ENCODE results near the gene STK32B.

Gene STK32B

GRCh38 chr4:5527211-5527610 lies 475.9 kb downstream of the STK32B start:
- H2AK5ac ChIP-seq (ENCODE audit: low read length) = no peak overlapping the region
- H3K18ac ChIP-seq (ENCODE audit: low read length) = no peak overlapping the region
- H3K27me3 ChIP-seq (ENCODE audit: insufficient read depth, low read length) = no peaks in the 10 kb centered on the region
- H3K9ac ChIP-seq (ENCODE audit: low read length) = no peak overlapping the region
- no peak for DNase-seq
- no peak overlapping the region for H4K8ac ChIP-seq (ENCODE audit: low read depth, low read length)
- no peak overlapping the region for H3K14ac ChIP-seq (ENCODE audit: low read length)
- H3K23ac ChIP-seq (ENCODE audit: low read length) = no peak overlapping the region
- no peaks in the 10 kb centered on the region for H3K9me3 ChIP-seq (ENCODE audit: insufficient read depth, low read depth, low read length)
- H3K79me2 ChIP-seq (ENCODE audit: control insufficient read depth, insufficient read depth, low read length, poor library complexity) = no peaks in the 10 kb centered on the region
- no peak overlapping the region for H3K4me2 ChIP-seq (ENCODE audit: low read length)
- H3K27ac ChIP-seq (ENCODE audit: low read depth, low read length) = no peak overlapping the region
- no peak overlapping the region for H4K91ac ChIP-seq (ENCODE audit: low read depth, low read length)
- no peak overlapping the region for H4K12ac ChIP-seq (ENCODE audit: low read depth, low read length)
- no CpG with 5 or more reads among the region's 3 CpGs for WGBS (ENCODE audit: extremely low coverage, insufficient coverage, insufficient read length)
- no peak overlapping the region for H2BK5ac ChIP-seq (ENCODE audit: low read depth, low read length, poor library complexity)
- H2AFZ ChIP-seq (ENCODE audit: insufficient read depth, low read length, poor library complexity) = no peak overlapping the region
- no peak overlapping the region for H3K4me3 ChIP-seq (ENCODE audit: low read depth, low read length)
- no peak overlapping the region for H2BK12ac ChIP-seq (ENCODE audit: low read length)
- no peaks in the 10 kb centered on the region for H3K4me1 ChIP-seq (ENCODE audit: control insufficient read depth in 1 of 2, insufficient read depth in 2 of 2, low read length in 2 of 2)
- peaks cover 0 to 3% of the 10 kb centered on the region in 2 experiments for H3K36me3 ChIP-seq (ENCODE audit: control insufficient read depth in 1 of 2, insufficient read depth in 2 of 2, low read length in 2 of 2)
- no peak overlapping the region for H2BK120ac ChIP-seq (ENCODE audit: insufficient read depth, low read length, poor library complexity)
- H3K4ac ChIP-seq (ENCODE audit: low read depth, low read length) = no peak overlapping the region
- no peaks in the 10 kb centered on the region for H3K79me1 ChIP-seq (ENCODE audit: low read length)

- no peak overlapping the region for H4K12ac ChIP-seq (ENCODE audit: low read depth, low read length)
- H3K79me1 ChIP-seq (ENCODE audit: low read length) = no peaks in the 10 kb centered on the region
- no peak overlapping the region for H3K4me3 ChIP-seq (ENCODE audit: low read depth, low read length)
- no peak overlapping the region for H2BK12ac ChIP-seq (ENCODE audit: low read length)
- H2BK5ac ChIP-seq (ENCODE audit: low read depth, low read length, poor library complexity) = no peak overlapping the region
- H2AK5ac ChIP-seq (ENCODE audit: low read length) = no peak overlapping the region
- no peak for DNase-seq
- no peak overlapping the region for H2AFZ ChIP-seq (ENCODE audit: insufficient read depth, low read length, poor library complexity)
- no peaks in the 10 kb centered on the region for H3K79me2 ChIP-seq (ENCODE audit: control insufficient read depth, insufficient read depth, low read length, poor library complexity)
- no CpG with 5 or more reads among the region's 4 CpGs for WGBS (ENCODE audit: extremely low coverage, insufficient coverage, insufficient read length)
- peak overlapping the region; percentile 23 for H3K23ac ChIP-seq (ENCODE audit: low read length)
- H3K36me3 ChIP-seq (ENCODE audit: control insufficient read depth in 1 of 2, insufficient read depth in 2 of 2, low read length in 2 of 2) = peaks cover 0 to 3% of the 10 kb centered on the region in 2 experiments
- H3K4me1 ChIP-seq (ENCODE audit: control insufficient read depth in 1 of 2, insufficient read depth in 2 of 2, low read length in 2 of 2) = no peaks in the 10 kb centered on the region
- no peaks in the 10 kb centered on the region for H3K9me3 ChIP-seq (ENCODE audit: insufficient read depth, low read depth, low read length)
- no peak overlapping the region for H4K8ac ChIP-seq (ENCODE audit: low read depth, low read length)
- H3K27me3 ChIP-seq (ENCODE audit: insufficient read depth, low read length) = no peaks in the 10 kb centered on the region
- H3K27ac ChIP-seq (ENCODE audit: low read depth, low read length) = no peak overlapping the region
- H3K9ac ChIP-seq (ENCODE audit: low read length) = no peak overlapping the region
- H3K4ac ChIP-seq (ENCODE audit: low read depth, low read length) = no peak overlapping the region
- H4K91ac ChIP-seq (ENCODE audit: low read depth, low read length) = no peak overlapping the region
- no peak overlapping the region for H2BK120ac ChIP-seq (ENCODE audit: insufficient read depth, low read length, poor library complexity)
- no peak overlapping the region for H3K18ac ChIP-seq (ENCODE audit: low read length)
- no peak overlapping the region for H3K14ac ChIP-seq (ENCODE audit: low read length)
- no peak overlapping the region for H3K4me2 ChIP-seq (ENCODE audit: low read length)
Measured at GRCh38 chr4:5528031-5528436, 476.8 kb downstream of the STK32B start.

- H3K27me3 ChIP-seq (ENCODE audit: insufficient read depth, low read length) = no peaks in the 10 kb centered on the region
- H4K8ac ChIP-seq (ENCODE audit: low read depth, low read length) = no peak overlapping the region
- no peak overlapping the region for H3K9ac ChIP-seq (ENCODE audit: low read length)
- no peaks in the 10 kb centered on the region for H3K79me1 ChIP-seq (ENCODE audit: low read length)
- no peak overlapping the region for H3K4me3 ChIP-seq (ENCODE audit: low read depth, low read length)
- H3K79me2 ChIP-seq (ENCODE audit: control insufficient read depth, insufficient read depth, low read length, poor library complexity) = no peaks in the 10 kb centered on the region
- H4K91ac ChIP-seq (ENCODE audit: low read depth, low read length) = no peak overlapping the region
- peaks cover 3% of the 10 kb centered on the region for H3K9me3 ChIP-seq (ENCODE audit: insufficient read depth, low read depth, low read length)
- H3K14ac ChIP-seq (ENCODE audit: low read length) = no peak overlapping the region
- no peak overlapping the region for H4K12ac ChIP-seq (ENCODE audit: low read depth, low read length)
- H2AK5ac ChIP-seq (ENCODE audit: low read length) = no peak overlapping the region
- H3K36me3 ChIP-seq (ENCODE audit: control insufficient read depth in 1 of 2, insufficient read depth in 2 of 2, low read length in 2 of 2) = peaks cover 0 to 3% of the 10 kb centered on the region in 2 experiments
- no peak for DNase-seq
- H3K18ac ChIP-seq (ENCODE audit: low read length) = no peak overlapping the region
- no peak overlapping the region for H2BK120ac ChIP-seq (ENCODE audit: insufficient read depth, low read length, poor library complexity)
- no peak overlapping the region for H3K23ac ChIP-seq (ENCODE audit: low read length)
- no CpG with 5 or more reads among the region's 2 CpGs for WGBS (ENCODE audit: extremely low coverage, insufficient coverage, insufficient read length)
- H3K4ac ChIP-seq (ENCODE audit: low read depth, low read length) = no peak overlapping the region
- H3K4me2 ChIP-seq (ENCODE audit: low read length) = no peak overlapping the region
- H2BK5ac ChIP-seq (ENCODE audit: low read depth, low read length, poor library complexity) = no peak overlapping the region
- H2AFZ ChIP-seq (ENCODE audit: insufficient read depth, low read length, poor library complexity) = no peak overlapping the region
- no peak overlapping the region for H3K27ac ChIP-seq (ENCODE audit: low read depth, low read length)
- H3K4me1 ChIP-seq (ENCODE audit: control insufficient read depth in 1 of 2, insufficient read depth in 2 of 2, low read length in 2 of 2) = no peaks in the 10 kb centered on the region
- no peak overlapping the region for H2BK12ac ChIP-seq (ENCODE audit: low read length)
Measured at GRCh38 chr4:5532100-5532499, 480.8 kb downstream of the STK32B start.

- no peak overlapping the region for H3K9ac ChIP-seq (ENCODE audit: low read length)
- H3K4me1 ChIP-seq (ENCODE audit: control insufficient read depth in 1 of 2, insufficient read depth in 2 of 2, low read length in 2 of 2) = no peaks in the 10 kb centered on the region
- no peak overlapping the region for H3K4me2 ChIP-seq (ENCODE audit: low read length)
- H3K23ac ChIP-seq (ENCODE audit: low read length) = no peak overlapping the region
- H3K9me3 ChIP-seq (ENCODE audit: insufficient read depth, low read depth, low read length) = peaks cover 2% of the 10 kb centered on the region
- H2BK120ac ChIP-seq (ENCODE audit: insufficient read depth, low read length, poor library complexity) = no peak overlapping the region
- H2BK12ac ChIP-seq (ENCODE audit: low read length) = no peak overlapping the region
- H3K14ac ChIP-seq (ENCODE audit: low read length) = no peak overlapping the region
- H3K4ac ChIP-seq (ENCODE audit: low read depth, low read length) = no peak overlapping the region
- no peak overlapping the region for H4K12ac ChIP-seq (ENCODE audit: low read depth, low read length)
- H2AK5ac ChIP-seq (ENCODE audit: low read length) = no peak overlapping the region
- no peaks in the 10 kb centered on the region for H3K27me3 ChIP-seq (ENCODE audit: insufficient read depth, low read length)
- H2BK5ac ChIP-seq (ENCODE audit: low read depth, low read length, poor library complexity) = no peak overlapping the region
- no peak for DNase-seq
- H3K27ac ChIP-seq (ENCODE audit: low read depth, low read length) = no peak overlapping the region
- H3K18ac ChIP-seq (ENCODE audit: low read length) = no peak overlapping the region
- no peak overlapping the region for H3K4me3 ChIP-seq (ENCODE audit: low read depth, low read length)
- no peak overlapping the region for H4K91ac ChIP-seq (ENCODE audit: low read depth, low read length)
- no peak overlapping the region for H4K8ac ChIP-seq (ENCODE audit: low read depth, low read length)
- no peaks in the 10 kb centered on the region for H3K79me1 ChIP-seq (ENCODE audit: low read length)
- no CpG with 5 or more reads among the region's 2 CpGs for WGBS (ENCODE audit: extremely low coverage, insufficient coverage, insufficient read length)
- no peak overlapping the region for H2AFZ ChIP-seq (ENCODE audit: insufficient read depth, low read length, poor library complexity)
- H3K36me3 ChIP-seq (ENCODE audit: control insufficient read depth in 1 of 2, insufficient read depth in 2 of 2, low read length in 2 of 2) = no peaks in the 10 kb centered on the region
- no peaks in the 10 kb centered on the region for H3K79me2 ChIP-seq (ENCODE audit: control insufficient read depth, insufficient read depth, low read length, poor library complexity)
Measured at GRCh38 chr4:5539584-5539983, 488.3 kb downstream of the STK32B start.
